Endothelial cell (in vitro differentiated cells): ENCODE data around the gene HSPH1. TPM values are rescaled to one million over a fixed set of nuclear protein-coding genes. Genes with fewer than 3 reads are reported as not detected.

Experiments used
- DNase-seq: peaks from one replicate; pipeline ENCODE4 v3.0.0; 2021; ENCODE audit warnings: low spot score
- H3K27ac Mint-ChIP-seq: one replicate; pipeline ENCODE4 v1.8.0; 2021; ENCODE audit warnings: mixed read lengths, inconsistent platforms; ENCODE audit not compliant: unreplicated experiment
- H3K27me3 Mint-ChIP-seq: one replicate; pipeline ENCODE4 v1.8.0; 2021; ENCODE audit warnings: mild to moderate bottlenecking, moderate library complexity, mixed read lengths, inconsistent platforms; ENCODE audit not compliant: unreplicated experiment
- H3K36me3 Mint-ChIP-seq: one replicate; pipeline ENCODE4 v1.8.0; 2021; ENCODE audit warnings: mild to moderate bottlenecking, low read depth, mixed read lengths, inconsistent platforms; ENCODE audit not compliant: unreplicated experiment
- H3K4me1 Mint-ChIP-seq: one replicate; pipeline ENCODE4 v1.8.0; 2021; ENCODE audit warnings: mild to moderate bottlenecking, mixed read lengths, inconsistent platforms; ENCODE audit not compliant: unreplicated experiment
- H3K4me3 Mint-ChIP-seq: one replicate; pipeline ENCODE4 v1.8.0; 2021; ENCODE audit warnings: mild to moderate bottlenecking, mixed read lengths, inconsistent platforms; ENCODE audit not compliant: unreplicated experiment
- H3K9me3 Mint-ChIP-seq: one replicate; pipeline ENCODE4 v1.8.0; 2021; ENCODE audit warnings: mixed read lengths, inconsistent platforms; ENCODE audit not compliant: unreplicated experiment
- total RNA-seq: library from RNA; stranded (reverse); fragmentation: NEBNext Ultra II Directional; extraction: Animal tissue kit (Norgen Biotek cat#: 25700); gene quantifications from one replicate; pipeline ENCODE4 v1.2.1, GENCODE V29; 2021; ENCODE audit not compliant: unreplicated experiment
- TF ChIP-seq, protein P1 (sequence below): fragments of 200-600 bp; sonication (generic); IDR thresholded peaks from one replicate; pipeline ENCODE4 v1.5.0; 2021; ENCODE audit warnings: antibody characterized with exemption; ENCODE audit not compliant: unreplicated experiment

The HSPH1 gene
- total RNA-seq, 1 donor from 2014 or later = 43.9 TPM

DNA sequence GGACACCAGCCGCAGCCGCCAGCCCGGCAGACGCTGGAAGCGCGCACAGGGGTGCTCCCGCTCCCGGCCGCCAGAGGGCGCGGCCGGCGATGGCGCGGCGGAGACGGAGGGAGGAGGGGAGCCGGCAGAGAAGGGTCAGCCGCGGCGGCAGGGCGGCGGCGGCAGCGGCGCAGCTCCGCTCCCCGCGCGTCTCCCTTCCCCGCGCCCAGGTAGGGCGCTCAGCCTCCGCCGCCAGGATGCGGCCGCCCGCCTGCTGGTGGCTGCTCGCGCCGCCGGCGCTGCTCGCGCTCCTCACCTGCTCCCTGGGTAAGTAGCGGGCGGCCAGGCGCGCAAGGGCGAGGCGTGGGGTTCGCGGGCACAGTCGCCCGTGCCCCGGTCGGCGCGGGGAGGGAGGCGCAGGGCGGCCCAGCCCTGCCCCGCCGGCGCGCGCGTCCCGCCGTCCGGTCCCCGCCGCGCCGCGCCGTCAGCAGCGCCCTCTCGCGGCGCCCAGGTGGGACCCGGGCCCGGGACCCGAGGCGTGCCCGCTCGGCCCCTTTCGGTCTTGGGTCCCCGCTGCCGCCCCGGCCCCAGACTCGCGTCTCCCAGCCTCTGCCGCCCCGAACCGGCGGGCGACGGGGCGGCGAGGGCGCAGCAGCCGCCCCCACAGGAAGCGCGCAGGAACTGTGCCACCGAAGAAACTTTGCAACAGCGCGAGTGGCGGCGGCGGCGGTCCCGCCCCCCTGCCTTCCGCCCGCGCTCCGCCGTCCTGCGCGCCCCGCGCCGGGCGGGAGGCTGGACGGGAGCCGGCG, 38.3 kb upstream of the HSPH1 start, which contains the start of gene B3GLCT:
TSS of gene B3GLCT (plus strand) at position 127 of the 788 bp plus-strand sequence. CDS start at position 237, 110 bp downstream.
- Mint-ChIP-seq H3K4me1 (peaks cover 26% of the 10 kb centered on the region), H3K9me3 (no peaks in the 10 kb centered on the region), H3K36me3 (no peaks in the 10 kb centered on the region), H3K27ac (peak within 1 kb of the TSS; percentile 80), H3K27me3 (peaks cover 11% of the 10 kb centered on the region), H3K4me3 (peak within 1 kb of the TSS; percentile 92)
- TF ChIP-seq, protein P1, sequence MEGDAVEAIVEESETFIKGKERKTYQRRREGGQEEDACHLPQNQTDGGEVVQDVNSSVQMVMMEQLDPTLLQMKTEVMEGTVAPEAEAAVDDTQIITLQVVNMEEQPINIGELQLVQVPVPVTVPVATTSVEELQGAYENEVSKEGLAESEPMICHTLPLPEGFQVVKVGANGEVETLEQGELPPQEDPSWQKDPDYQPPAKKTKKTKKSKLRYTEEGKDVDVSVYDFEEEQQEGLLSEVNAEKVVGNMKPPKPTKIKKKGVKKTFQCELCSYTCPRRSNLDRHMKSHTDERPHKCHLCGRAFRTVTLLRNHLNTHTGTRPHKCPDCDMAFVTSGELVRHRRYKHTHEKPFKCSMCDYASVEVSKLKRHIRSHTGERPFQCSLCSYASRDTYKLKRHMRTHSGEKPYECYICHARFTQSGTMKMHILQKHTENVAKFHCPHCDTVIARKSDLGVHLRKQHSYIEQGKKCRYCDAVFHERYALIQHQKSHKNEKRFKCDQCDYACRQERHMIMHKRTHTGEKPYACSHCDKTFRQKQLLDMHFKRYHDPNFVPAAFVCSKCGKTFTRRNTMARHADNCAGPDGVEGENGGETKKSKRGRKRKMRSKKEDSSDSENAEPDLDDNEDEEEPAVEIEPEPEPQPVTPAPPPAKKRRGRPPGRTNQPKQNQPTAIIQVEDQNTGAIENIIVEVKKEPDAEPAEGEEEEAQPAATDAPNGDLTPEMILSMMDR = peak; percentile 97
- peak; percentile 94 for DNase-seq

DNA sequence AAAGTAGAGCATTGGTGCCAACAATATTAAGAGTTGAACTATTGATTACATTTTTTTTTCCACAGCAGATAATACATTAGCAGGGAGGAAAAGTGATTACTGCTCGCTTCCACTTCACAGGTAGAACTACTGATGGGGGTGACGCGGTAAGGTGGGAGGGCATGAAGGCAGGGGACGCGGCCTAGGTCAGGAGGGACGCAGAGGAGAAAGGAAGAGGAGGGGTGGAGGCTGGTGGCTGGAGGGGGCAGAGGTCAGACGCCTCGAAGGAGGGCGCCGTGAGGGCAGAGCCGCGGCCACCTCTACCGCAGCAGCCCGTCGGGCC, 37.8 kb upstream of the HSPH1 start:
- H3K27me3 Mint-ChIP-seq = peaks cover 11% of the 10 kb centered on the region
- H3K27ac Mint-ChIP-seq = peak overlapping the region; percentile 80
- no peak for DNase-seq
- no peaks in the 10 kb centered on the region for H3K36me3 Mint-ChIP-seq
- H3K4me1 Mint-ChIP-seq = peaks cover 26% of the 10 kb centered on the region
- TF ChIP-seq, protein P1 = no peak
- peak overlapping the region; percentile 92 for H3K4me3 Mint-ChIP-seq
- no peaks in the 10 kb centered on the region for H3K9me3 Mint-ChIP-seq

GRCh38 chr13:31198519-31198918, 36.8 kb upstream of the HSPH1 start:
- peaks cover 10% of the 10 kb centered on the region for H3K27me3 Mint-ChIP-seq
- peaks cover 25% of the 10 kb centered on the region for H3K4me1 Mint-ChIP-seq
- H3K4me3 Mint-ChIP-seq = peak overlapping the region; percentile 29
- no peak overlapping the region for H3K27ac Mint-ChIP-seq
- DNase-seq = no peak
- no peaks in the 10 kb centered on the region for H3K36me3 Mint-ChIP-seq
- no peaks in the 10 kb centered on the region for H3K9me3 Mint-ChIP-seq
- TF ChIP-seq, protein P1 = no peak

DNA sequence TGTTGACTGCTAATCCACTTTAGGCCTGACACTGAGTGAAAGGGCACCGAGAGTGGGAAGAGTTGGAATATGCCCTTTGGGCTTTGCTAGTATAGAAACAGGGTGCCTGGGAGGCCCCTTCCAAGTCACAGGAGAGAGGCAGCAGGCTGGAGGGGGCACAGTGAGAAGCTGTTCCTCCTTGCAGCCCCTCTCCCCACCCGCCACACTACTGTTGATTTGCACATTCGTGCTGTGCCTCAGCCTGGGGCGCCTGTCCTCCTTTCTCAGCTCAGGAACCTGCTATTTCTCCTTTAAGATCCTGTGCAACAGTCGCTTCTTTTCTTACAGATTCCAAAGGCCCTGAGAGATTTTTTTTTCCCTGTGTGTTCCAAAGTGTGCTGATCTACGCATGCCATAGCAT, 35.3 kb upstream of the HSPH1 start:
- Mint-ChIP-seq H3K9me3 (no peaks in the 10 kb centered on the region), H3K27ac (no peak overlapping the region), H3K4me1 (peaks cover 25% of the 10 kb centered on the region), H3K4me3 (no peak overlapping the region), H3K27me3 (peaks cover 10% of the 10 kb centered on the region), H3K36me3 (no peaks in the 10 kb centered on the region)
- no peak for DNase-seq
- TF ChIP-seq, protein P1 = no peak

GRCh38 chr13:31195616-31196015, 33.9 kb upstream of the HSPH1 start:
- no peak for DNase-seq
- TF ChIP-seq, protein P1 = no peak
- Mint-ChIP-seq H3K27me3 (peaks cover 6% of the 10 kb centered on the region), H3K36me3 (no peaks in the 10 kb centered on the region), H3K27ac (no peak overlapping the region), H3K4me1 (peaks cover 18% of the 10 kb centered on the region), H3K4me3 (no peak overlapping the region), H3K9me3 (no peaks in the 10 kb centered on the region)
